Measurements from ENCODE around the gene HAND2.

GRCh38 chr4:173492315-173492714, 37.7 kb downstream of the HAND2 start:
- TF ChIP-seq SIN3A (IDR thresholded peaks at IDR 0.05; ENCODE audit: borderline replicate concordance, insufficient read depth, low read length), result no peak
- no peak for TF ChIP-seq TAF1 (IDR thresholded peaks at IDR 0.05; ENCODE audit: borderline replicate concordance, insufficient read depth, low read length)

All from PFSK-1 (cell line).